Left lung (tissue), 10 donors: ENCODE results near the gene RPS21. TPM values are rescaled to one million over a fixed set of nuclear protein-coding genes. Genes with fewer than 3 reads are reported as not detected.

Source experiments
- ATAC-seq: fragments of 200-7000 bp; cut with Tn5 transposase; one replicate; pipeline ENCODE4 v1.9.1; 2020; ENCODE audit warnings: moderate library complexity
- DNase-seq, 4 donors: peaks; one replicate each; pipeline ENCODE4 v3.0.0-alpha.2; 2013 to 2020
- H3K27ac ChIP-seq, 2 donors: fragments of 200-600 bp; sonication (generic) in 1 of 2; one replicate each; pipeline versions ENCODE4 v1.5.0 to v1.8.0; 2020 to 2021
- H3K27me3 ChIP-seq, 2 donors: fragments of 200-600 bp; sonication (generic) in 1 of 2; one replicate each; pipeline versions ENCODE4 v1.5.0 to v1.8.0; 2020 to 2021
- H3K36me3 ChIP-seq, 2 donors: fragments of 200-600 bp; sonication (generic) in 1 of 2; one replicate each; pipeline versions ENCODE4 v1.5.0 to v1.8.0; 2020 to 2021
- H3K4me1 ChIP-seq, 2 donors: fragments of 200-600 bp; one replicate each; pipeline ENCODE4 v1.8.0; 2021
- H3K4me3 ChIP-seq, 2 donors: fragments of 200-600 bp; sonication (generic) in 1 of 2; one replicate each; pipeline versions ENCODE4 v1.5.0 to v1.8.0; 2020 to 2021; ENCODE audit warnings: mild to moderate bottlenecking in 1 of 2
- H3K9me3 ChIP-seq, 2 donors: fragments of 200-600 bp; sonication (generic) in 1 of 2; one replicate each; pipeline versions ENCODE4 v1.5.0 to v1.8.0; 2020 to 2021
- CTCF ChIP-seq, 2 donors: fragments of 200-600 bp; sonication (generic) in 1 of 2; IDR thresholded peaks; one replicate each; pipeline versions ENCODE4 v1.5.0 to v1.8.0; 2021; ENCODE audit warnings: antibody characterized with exemption in 2 of 2
- intact Hi-C, 2 donors: fragments of 100-400 bp; cut with DNase I; formaldehyde crosslinking; loops; one replicate each; pipeline versions ENCODE4 v1.11.2 to v1.14.2; 2022
- polyA plus RNA-seq, 6 donors: library from polyadenylated mRNA; unstranded; fragments of 120-200 nt; gene quantifications; one replicate each; pipeline ENCODE4 v1.2.1, GENCODE V29; 2013; ENCODE audit not compliant: insufficient read length in 6 of 6
- total RNA-seq, 2 donors: library from RNA; stranded (reverse); fragmentation: NEBNext Ultra II Directional; extraction: Animal tissue kit (Norgen Biotek cat#: 25700); gene quantifications; one replicate each; pipeline ENCODE4 v1.2.1, GENCODE V29; 2021
- donor health status: DM: no; HTN: yes; CAD: no.
- donor health status: DM: no; HTN: no; CAD: no.

Gene RPS21
- total and polyA plus RNA-seq, 8 donors = 928 to 1,176 (median 1,013) TPM

- intact Hi-C loops = no loop called here
- Histone ChIP-seq H3K36me3 (no peaks in the 10 kb centered on the region), H3K9me3 (no peaks in the 10 kb centered on the region), H3K27me3 (peaks cover 0 to 55% of the 10 kb centered on the region in 2 donors), H3K27ac (peak overlapping the region in 1 of 2 donors; percentile 86), H3K4me3 (peak overlapping the region; percentile 56 to 71), H3K4me1 (peaks cover 43 to 83% of the 10 kb centered on the region in 2 donors)
- ATAC-seq (no peak), DNase-seq (peak in 2 of 4 donors; percentile 53 to 86)
- no peak for TF ChIP-seq CTCF (IDR thresholded peaks at IDR 0.05)
These were observed 19.1 kb upstream of the RPS21 start for GRCh38 chr20:62367633-62368391.

GRCh38 chr20:62368392-62368975 lies 18.4 kb upstream of the RPS21 start:
- peaks cover 43 to 76% of the 10 kb centered on the region in 2 donors for H3K4me1 ChIP-seq
- H3K9me3 ChIP-seq = no peaks in the 10 kb centered on the region
- TF ChIP-seq CTCF (IDR thresholded peaks at IDR 0.05) = no peak
- H3K36me3 ChIP-seq = no peaks in the 10 kb centered on the region
- intact Hi-C loops = no loop called here
- peak overlapping the region in 1 of 2 donors; percentile 71 for H3K4me3 ChIP-seq
- H3K27ac ChIP-seq = no peak overlapping the region
- DNase-seq = peak in 2 of 4 donors; percentile 54 to 82
- ATAC-seq = no peak
- peaks cover 0 to 55% of the 10 kb centered on the region in 2 donors for H3K27me3 ChIP-seq

GRCh38 chr20:62368976-62369814 lies 17.7 kb upstream of the RPS21 start:
- Histone ChIP-seq H3K9me3 (no peaks in the 10 kb centered on the region), H3K4me1 (peaks cover 39 to 71% of the 10 kb centered on the region in 2 donors), H3K36me3 (no peaks in the 10 kb centered on the region), H3K27me3 (peaks cover 0 to 55% of the 10 kb centered on the region in 2 donors), H3K27ac (no peak overlapping the region), H3K4me3 (peak overlapping the region in 1 of 2 donors; percentile 71)
- intact Hi-C loops = no loop called here
- no peak for ATAC-seq
- DNase-seq = peak in 1 of 4 donors; percentile 80
- peak; percentile 32 to 59 for TF ChIP-seq CTCF (IDR thresholded peaks at IDR 0.05)

- H3K36me3 ChIP-seq = no peaks in the 10 kb centered on the region
- no peak for TF ChIP-seq CTCF (IDR thresholded peaks at IDR 0.05)
- no peak for DNase-seq
- no peak overlapping the region for H3K4me3 ChIP-seq
- H3K27me3 ChIP-seq = peaks cover 0 to 55% of the 10 kb centered on the region in 2 donors
- ATAC-seq = no peak
- no peaks in the 10 kb centered on the region for H3K9me3 ChIP-seq
- peaks cover 36 to 71% of the 10 kb centered on the region in 2 donors for H3K4me1 ChIP-seq
- peak overlapping the region; percentile 8 to 13 for H3K27ac ChIP-seq
- intact Hi-C loops = loop anchor here in 1 of 2 donors (10.0 kb wide), 1 partner anchor 65 kb away; the partner anchor contains the start of gene ADRM1
These were observed 17.1 kb upstream of the RPS21 start for GRCh38 chr20:62369815-62370114.
